ENCODE measurements around the gene EFHB. TPM values are rescaled to one million over a fixed set of nuclear protein-coding genes. Genes with fewer than 3 reads are reported as not detected.
"Not testable (repeated sequence)": the region's sequence is repeated elsewhere in the genome, so short reads cannot be mapped to it uniquely, and the experiment has no call there.

Gene EFHB, protein sequence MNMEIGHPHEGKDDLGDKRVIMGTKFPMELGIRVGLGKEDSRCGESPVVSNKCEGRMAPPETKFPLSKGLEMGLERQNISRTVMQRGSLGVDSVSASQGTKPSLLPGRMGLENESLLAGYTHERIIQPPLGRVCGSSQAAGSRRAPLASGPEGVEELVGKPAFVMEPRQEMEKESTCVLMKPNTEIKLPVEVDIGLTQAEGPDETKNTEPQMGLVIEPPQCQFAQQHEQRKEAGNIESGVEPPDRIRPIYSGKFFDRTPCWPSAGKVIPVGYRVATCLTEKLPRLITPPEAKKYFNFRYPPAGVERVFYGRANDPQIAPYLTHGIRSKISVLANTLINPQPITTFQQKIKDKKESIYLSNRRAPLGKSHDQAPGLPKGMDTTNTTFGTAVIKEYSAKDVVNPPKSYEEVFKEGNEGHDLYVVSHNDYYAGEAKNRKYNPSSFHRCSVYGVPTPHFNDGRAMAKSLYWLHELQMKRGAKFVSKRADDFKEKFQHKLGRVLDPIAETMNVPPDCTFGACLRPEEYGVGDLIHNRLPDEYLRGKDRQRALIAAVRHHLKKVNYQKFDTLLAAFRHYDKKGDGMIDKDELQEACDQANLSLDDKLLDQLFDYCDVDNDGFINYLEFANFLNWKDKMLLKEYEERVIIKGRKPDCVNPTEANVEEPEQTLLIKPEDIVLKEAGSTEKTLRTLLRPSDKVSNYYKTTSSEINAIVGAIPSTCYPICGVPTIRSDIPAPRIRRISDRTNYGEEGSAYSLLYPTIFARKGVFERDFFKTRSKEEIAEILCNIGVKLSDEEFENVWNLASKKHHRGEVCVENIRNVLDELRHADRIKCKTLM
- polyA plus RNA-seq (ENCODE audit: insufficient read length), result 1.5 TPM

GRCh38 chr3:19934098-19934566 is at the start of gene EFHB:
Gene EFHB (minus strand): TSS chr3:19934217. CDS start chr3:19934018, 199 bp downstream.
- no peak for DNase-seq

DNA sequence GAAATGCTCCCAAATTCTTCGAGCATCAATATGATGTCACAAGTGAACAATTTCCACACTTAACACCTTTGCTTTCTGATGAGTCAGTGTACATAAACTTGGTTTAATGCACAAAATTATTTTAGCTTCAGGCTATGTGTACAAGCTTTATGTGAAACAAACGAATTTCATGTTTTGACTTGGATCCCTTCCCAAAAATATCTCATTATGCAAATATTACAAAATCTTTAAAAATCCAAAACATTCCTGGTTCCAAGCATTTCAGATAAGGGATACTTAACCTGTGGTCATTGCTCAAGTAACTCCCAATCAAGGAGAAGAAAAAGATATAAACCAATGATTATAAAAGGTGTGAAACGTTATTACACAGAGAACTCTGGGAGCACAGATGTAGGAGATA is 38.0 kb upstream of the EFHB start:
- no peak for DNase-seq

GRCh38 chr3:19970327-19970726 is 36.3 kb upstream of the EFHB start:
- DNase-seq, result no peak

GRCh38 chr3:19967812-19968211 is 33.8 kb upstream of the EFHB start:
- no peak for DNase-seq

- DNase-seq, result no peak
These were observed 33.2 kb upstream of the EFHB start for GRCh38 chr3:19967208-19967607.

- no peak for DNase-seq
These were observed 27.9 kb upstream of the EFHB start for GRCh38 chr3:19961960-19962359.

DNA sequence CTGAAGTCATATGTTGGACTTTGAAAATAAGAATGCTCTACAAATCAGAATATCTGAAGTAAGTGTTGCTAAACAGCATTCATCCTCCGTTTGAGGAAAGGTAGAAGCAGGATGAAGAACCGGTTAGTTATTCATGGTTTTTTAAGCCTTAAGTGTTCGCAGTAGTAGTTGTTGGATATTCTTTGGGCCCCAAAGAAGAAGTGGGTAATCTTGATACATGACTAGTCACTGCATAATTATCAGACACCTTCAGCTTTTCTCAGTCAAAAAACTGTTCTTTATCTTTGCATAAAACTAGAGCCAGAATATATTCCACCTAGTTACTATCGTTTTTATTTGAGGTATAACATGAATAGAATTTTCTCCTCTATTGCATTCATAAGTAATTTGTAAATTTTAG is 26.7 kb upstream of the EFHB start:
- DNase-seq, result no peak

- DNase-seq, result no peak
These were observed 25.5 kb upstream of the EFHB start for GRCh38 chr3:19959505-19959904.

GRCh38 chr3:19957354-19957753 is 23.3 kb upstream of the EFHB start:
- not testable (repeated sequence) for DNase-seq

- no peak for DNase-seq
These were observed 20.7 kb upstream of the EFHB start for GRCh38 chr3:19954676-19955075.

DNA sequence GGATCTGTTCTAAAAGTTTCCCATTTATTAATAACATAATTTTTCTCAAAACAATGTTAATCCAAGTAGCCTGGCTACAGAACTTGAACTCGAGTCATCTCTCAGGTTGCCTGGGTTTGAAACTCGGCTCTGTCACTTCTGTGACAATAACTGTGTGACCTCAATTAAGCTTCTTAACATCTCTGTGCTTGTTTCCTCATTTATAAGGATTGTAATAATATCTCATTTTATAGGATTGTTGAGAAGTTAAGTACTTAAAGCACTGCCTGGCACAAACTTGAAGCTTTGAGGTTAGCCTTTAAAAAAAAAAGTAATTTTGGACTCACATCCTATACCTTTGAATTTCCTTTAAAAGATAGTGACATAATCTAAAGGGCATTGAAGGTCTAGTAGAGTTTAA is 16.3 kb upstream of the EFHB start:
- DNase-seq, result no peak

GRCh38 chr3:19948226-19948591 is 14.2 kb upstream of the EFHB start:
- DNase-seq, result no peak

DNA sequence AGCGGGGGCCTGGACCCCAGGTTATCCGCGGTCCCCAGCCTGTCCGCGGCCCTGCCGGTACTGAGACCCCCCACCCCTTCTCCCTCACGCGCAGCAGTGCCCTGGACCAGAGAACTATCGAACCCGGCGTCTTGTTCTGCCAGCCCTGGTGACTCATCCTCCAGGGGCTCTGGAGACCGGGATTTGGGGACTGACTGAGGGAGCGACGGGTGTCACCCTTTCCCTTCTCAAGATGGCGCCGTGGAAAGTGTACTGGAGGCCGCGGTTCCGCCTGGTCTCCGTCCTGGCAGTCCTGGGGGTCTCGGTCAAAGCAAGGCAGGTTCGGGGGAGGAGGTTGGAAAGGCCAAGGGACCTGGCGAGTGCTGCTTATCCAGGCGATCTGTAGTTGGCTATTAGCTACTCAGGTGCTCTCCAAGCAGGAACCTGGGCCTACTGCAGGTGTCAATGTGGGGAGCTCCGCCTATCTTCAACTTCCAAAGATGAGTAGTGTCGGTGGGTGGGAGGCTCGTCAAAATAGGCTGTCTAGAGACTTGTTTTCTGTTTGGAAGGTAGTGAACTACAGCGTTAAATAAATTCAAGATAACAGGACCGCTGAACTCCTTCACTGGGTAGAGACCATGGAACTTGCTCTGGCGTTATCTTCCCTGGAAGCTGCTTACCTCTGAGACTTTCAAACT is 13.7 kb upstream of the EFHB start:
- DNase-seq, result peak; percentile 56

DNA sequence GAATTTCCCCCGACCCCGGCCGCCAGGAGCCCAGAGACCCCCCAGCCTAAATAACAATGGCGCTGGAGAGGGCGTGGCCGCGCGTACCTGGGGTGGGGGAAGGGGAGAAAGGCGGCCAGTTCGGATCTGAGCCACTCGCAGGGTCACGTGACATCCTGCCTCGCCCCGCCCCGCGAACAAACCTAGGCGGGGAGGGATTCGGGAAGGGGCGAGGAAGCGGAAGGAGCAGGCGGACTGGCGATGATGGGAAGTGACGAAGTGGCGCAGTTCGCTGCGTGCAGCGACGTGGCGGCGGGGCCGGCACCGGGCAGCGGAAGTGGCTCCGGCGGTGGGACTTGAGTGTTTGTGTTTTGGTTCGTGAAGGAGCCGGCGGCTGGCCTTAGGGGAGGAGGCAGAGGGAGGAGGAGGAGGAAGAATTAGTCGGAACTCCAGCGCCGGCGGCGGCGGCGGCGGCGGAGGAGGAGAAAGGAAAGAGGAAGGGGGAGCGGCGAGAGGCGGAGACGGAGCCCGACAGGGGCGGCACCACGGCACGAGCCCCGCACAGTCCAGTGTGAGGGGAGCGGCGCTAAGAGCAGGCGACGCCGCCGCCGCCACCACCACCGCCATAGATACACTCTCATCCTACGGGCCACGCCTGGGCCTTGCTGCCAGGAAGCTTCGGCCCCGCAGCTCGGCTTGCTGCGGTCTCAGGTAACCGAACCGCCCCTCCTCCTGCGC is 13.0 kb upstream of the EFHB start, which contains the start of gene RAB5A:
Gene RAB5A (plus strand): TSS at position 266 of the 717 bp plus-strand sequence. CDS start 3,802 bp downstream, outside the sequence.
- peak; percentile 97 for DNase-seq

GRCh38 chr3:19945969-19946831 is 12.2 kb upstream of the EFHB start:
- peak; percentile 8 for DNase-seq

GRCh38 chr3:19945534-19945933 is 11.5 kb upstream of the EFHB start:
- DNase-seq, result no peak

DNA sequence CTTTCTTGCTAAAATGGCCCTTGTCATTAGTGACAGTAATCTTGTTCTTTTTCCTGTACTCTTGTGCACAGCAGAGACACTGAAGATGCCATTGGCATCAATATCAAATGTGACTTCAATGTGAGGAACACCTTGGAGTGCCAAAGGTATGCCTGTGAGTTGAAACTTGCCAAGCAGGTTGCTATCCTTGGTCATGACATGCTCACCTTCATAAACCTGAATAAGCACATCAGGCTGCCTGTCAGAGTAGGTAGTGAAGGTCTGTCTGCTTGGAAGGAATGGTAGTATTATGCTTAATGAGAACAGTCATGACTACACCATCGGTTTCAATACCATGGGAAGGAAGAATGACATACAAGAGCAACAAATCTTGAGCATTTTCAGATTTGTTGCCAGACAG is 6.6 kb upstream of the EFHB start:
- no peak for DNase-seq

DNA sequence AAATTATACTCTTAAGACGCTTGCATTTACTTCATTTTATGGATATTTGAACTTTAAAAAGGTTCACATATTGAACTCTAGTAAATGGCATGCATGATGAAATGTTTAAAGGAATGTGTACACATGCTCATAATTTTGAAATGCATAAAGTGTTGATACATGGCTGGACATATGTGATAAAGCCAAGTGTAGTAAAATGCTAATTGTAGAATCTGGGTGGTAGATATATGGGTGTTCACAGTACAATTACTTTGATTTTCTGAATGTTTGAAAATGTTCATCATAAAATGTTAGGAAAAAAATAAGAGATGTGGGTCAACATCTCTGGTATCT is 4.2 kb upstream of the EFHB start:
- DNase-seq, result no peak

GRCh38 chr3:19937459-19938294 is 3.7 kb upstream of the EFHB start:
- no peak for DNase-seq

DNA sequence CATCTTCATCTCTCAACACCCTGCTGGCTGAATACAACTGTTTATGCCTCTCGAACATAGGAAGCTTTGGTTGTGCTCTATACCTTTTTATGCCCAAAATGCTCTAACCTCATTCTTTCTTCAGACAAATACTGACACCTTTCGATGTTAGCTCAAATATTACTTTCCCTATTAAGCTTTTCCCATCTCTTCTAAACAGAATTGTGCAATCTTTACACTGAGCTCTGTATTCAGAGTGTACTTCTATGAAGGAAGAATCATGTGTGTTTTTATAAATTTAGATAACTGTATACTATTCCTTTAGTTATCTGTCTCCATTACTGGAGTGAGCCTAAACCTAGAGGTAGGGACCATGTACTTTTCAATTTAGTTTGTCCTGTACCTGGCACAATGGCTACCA is 1.6 kb downstream of the EFHB start:
- DNase-seq, result no peak

Data from hindlimb muscle (tissue), 1 donor.